Measurements from ENCODE around the gene DPP4. TPM values are rescaled to one million over a fixed set of nuclear protein-coding genes. Genes with fewer than 3 reads are reported as not detected.

DPP4 gene
- polyA plus RNA-seq, 1 donor from 2014 or later = not detected

DNA sequence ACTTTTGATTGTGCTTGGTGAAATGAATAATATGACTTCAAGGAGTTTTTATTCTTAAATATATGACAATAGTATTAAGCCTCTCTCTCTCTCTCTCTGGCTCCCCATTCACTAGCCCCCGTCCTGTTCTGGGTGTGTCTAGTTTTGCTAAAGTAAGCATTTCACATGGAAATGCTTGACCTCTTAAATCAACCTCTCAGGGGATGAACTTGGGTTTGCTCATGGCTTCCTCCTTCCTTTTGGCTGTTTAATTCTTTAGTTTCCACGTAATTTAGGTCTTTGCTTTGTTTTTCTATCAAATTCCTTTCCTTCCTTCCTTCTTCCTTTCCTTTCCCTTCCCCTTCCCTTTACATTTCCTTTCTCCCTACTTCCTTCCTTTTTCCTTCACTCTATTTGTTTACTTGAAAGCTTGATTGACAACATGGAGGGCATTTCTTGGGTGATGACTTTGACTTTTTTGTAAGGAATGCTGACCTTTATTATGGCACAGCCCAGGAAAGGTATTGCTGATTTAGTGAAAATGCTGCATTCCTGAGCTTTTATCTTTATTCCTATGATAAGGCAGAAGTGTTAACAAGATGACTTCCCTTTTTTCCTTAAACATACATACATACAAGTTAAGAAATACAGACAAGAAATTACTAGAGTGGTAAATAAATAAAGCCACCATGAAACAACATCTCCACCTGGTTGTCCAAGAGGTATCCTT, 3.6 kb downstream of the DPP4 start:
- Histone ChIP-seq H3K9me3 (ENCODE audit: low read length) (no peaks in the 10 kb centered on the region), H3K4me2 (ENCODE audit: low read length) (no peak overlapping the region), H3K9ac (ENCODE audit: low read length) (no peak overlapping the region), H3K4me3 (ENCODE audit: low read length) (no peak overlapping the region), H3K27ac (ENCODE audit: low read length) (no peak overlapping the region), H3F3A (ENCODE audit: insufficient read depth, low read length, poor library complexity, severe bottlenecking) (no peaks in the 10 kb centered on the region), H3K9me2 (ENCODE audit: insufficient read depth, low read length) (no peaks in the 10 kb centered on the region), H4K20me1 (ENCODE audit: insufficient read depth) (no peaks in the 10 kb centered on the region), H3K27me3 (ENCODE audit: insufficient read depth, low read depth, low read length) (peaks cover 30% of the 10 kb centered on the region), H3K36me3 (ENCODE audit: insufficient read depth, low read length) (no peaks in the 10 kb centered on the region), H2AFZ (ENCODE audit: low read depth, low read length) (no peak overlapping the region), H3K79me2 (replicated peaks; ENCODE audit: insufficient read depth, low read length) (no peaks in the 10 kb centered on the region)
- TF ChIP-seq, protein P1, sequence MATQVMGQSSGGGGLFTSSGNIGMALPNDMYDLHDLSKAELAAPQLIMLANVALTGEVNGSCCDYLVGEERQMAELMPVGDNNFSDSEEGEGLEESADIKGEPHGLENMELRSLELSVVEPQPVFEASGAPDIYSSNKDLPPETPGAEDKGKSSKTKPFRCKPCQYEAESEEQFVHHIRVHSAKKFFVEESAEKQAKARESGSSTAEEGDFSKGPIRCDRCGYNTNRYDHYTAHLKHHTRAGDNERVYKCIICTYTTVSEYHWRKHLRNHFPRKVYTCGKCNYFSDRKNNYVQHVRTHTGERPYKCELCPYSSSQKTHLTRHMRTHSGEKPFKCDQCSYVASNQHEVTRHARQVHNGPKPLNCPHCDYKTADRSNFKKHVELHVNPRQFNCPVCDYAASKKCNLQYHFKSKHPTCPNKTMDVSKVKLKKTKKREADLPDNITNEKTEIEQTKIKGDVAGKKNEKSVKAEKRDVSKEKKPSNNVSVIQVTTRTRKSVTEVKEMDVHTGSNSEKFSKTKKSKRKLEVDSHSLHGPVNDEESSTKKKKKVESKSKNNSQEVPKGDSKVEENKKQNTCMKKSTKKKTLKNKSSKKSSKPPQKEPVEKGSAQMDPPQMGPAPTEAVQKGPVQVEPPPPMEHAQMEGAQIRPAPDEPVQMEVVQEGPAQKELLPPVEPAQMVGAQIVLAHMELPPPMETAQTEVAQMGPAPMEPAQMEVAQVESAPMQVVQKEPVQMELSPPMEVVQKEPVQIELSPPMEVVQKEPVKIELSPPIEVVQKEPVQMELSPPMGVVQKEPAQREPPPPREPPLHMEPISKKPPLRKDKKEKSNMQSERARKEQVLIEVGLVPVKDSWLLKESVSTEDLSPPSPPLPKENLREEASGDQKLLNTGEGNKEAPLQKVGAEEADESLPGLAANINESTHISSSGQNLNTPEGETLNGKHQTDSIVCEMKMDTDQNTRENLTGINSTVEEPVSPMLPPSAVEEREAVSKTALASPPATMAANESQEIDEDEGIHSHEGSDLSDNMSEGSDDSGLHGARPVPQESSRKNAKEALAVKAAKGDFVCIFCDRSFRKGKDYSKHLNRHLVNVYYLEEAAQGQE (IDR thresholded peaks at IDR 0.05; ENCODE audit: borderline replicate concordance) = no peak
- TF ChIP-seq EZH2 (IDR thresholded peaks at IDR 0.05; ENCODE audit: borderline replicate concordance, insufficient read depth, low read length, poor library complexity, severe bottlenecking) = no peak
- TF ChIP-seq EP300 (conservative IDR thresholded peaks at IDR 0.05; ENCODE audit: poor library complexity, severe bottlenecking) = no peak
- no peak for TF ChIP-seq POLR2AphosphoS5 (IDR thresholded peaks at IDR 0.05)
- TF ChIP-seq RAD21 (conservative IDR thresholded peaks at IDR 0.05) = no peak
- no peak for TF ChIP-seq SMC3 (conservative IDR thresholded peaks at IDR 0.05; ENCODE audit: poor library complexity)
- no peak for TF ChIP-seq MXI1 (conservative IDR thresholded peaks at IDR 0.05; ENCODE audit: poor library complexity, severe bottlenecking)
- TF ChIP-seq, protein P2, sequence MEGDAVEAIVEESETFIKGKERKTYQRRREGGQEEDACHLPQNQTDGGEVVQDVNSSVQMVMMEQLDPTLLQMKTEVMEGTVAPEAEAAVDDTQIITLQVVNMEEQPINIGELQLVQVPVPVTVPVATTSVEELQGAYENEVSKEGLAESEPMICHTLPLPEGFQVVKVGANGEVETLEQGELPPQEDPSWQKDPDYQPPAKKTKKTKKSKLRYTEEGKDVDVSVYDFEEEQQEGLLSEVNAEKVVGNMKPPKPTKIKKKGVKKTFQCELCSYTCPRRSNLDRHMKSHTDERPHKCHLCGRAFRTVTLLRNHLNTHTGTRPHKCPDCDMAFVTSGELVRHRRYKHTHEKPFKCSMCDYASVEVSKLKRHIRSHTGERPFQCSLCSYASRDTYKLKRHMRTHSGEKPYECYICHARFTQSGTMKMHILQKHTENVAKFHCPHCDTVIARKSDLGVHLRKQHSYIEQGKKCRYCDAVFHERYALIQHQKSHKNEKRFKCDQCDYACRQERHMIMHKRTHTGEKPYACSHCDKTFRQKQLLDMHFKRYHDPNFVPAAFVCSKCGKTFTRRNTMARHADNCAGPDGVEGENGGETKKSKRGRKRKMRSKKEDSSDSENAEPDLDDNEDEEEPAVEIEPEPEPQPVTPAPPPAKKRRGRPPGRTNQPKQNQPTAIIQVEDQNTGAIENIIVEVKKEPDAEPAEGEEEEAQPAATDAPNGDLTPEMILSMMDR (IDR thresholded peaks at IDR 0.05; ENCODE audit: poor library complexity, severe bottlenecking) = no peak
- TF ChIP-seq TAF1 (IDR thresholded peaks at IDR 0.05; ENCODE audit: low read depth) = no peak

DNA sequence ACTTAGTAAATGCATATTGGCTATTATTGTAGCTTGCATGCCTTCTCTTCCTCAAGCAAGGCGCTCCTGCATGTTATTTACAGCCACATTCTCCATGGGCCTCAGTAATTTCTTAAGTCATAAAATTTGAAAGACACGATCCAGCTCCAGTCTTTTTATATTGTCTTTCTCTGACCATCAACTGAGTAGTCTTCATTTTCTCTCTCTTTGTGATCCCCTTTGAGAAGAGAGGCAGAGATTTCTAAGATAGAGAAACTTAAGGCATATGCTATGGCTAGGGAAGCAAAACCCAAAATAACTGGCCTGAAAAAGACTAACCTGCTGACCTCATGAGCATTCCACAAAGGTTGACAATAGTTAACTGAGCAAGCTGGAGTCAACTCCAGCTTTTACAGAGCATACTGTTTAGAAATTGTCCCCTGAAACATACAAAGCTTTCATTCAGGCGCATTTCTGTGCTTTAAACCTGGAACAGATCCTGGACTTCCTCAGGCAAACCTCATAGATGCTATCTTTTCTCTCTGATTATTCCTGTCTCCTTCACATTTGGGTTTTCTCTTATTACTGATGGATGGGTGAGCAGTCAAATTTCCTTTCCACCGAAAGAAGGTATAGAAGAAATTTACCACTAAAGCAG, 4.6 kb downstream of the DPP4 start:
- Histone ChIP-seq H3K27ac (ENCODE audit: low read length) (no peak overlapping the region), H3K27me3 (ENCODE audit: insufficient read depth, low read depth, low read length) (peaks cover 22% of the 10 kb centered on the region), H3K9ac (ENCODE audit: low read length) (no peak overlapping the region), H3K4me3 (ENCODE audit: low read length) (no peak overlapping the region), H3K9me2 (ENCODE audit: insufficient read depth, low read length) (no peaks in the 10 kb centered on the region), H3F3A (ENCODE audit: insufficient read depth, low read length, poor library complexity, severe bottlenecking) (no peaks in the 10 kb centered on the region), H3K9me3 (ENCODE audit: low read length) (no peaks in the 10 kb centered on the region), H3K4me2 (ENCODE audit: low read length) (no peak overlapping the region), H3K36me3 (ENCODE audit: insufficient read depth, low read length) (no peaks in the 10 kb centered on the region), H4K20me1 (ENCODE audit: insufficient read depth) (no peaks in the 10 kb centered on the region), H2AFZ (ENCODE audit: low read depth, low read length) (no peak overlapping the region), H3K79me2 (replicated peaks; ENCODE audit: insufficient read depth, low read length) (no peaks in the 10 kb centered on the region)
- TF ChIP-seq TAF1 (IDR thresholded peaks at IDR 0.05; ENCODE audit: low read depth) (no peak), RAD21 (conservative IDR thresholded peaks at IDR 0.05) (no peak), EZH2 (IDR thresholded peaks at IDR 0.05; ENCODE audit: borderline replicate concordance, insufficient read depth, low read length, poor library complexity, severe bottlenecking) (no peak), EP300 (conservative IDR thresholded peaks at IDR 0.05; ENCODE audit: poor library complexity, severe bottlenecking) (no peak), POLR2AphosphoS5 (IDR thresholded peaks at IDR 0.05) (no peak), MXI1 (conservative IDR thresholded peaks at IDR 0.05; ENCODE audit: poor library complexity, severe bottlenecking) (no peak), SMC3 (conservative IDR thresholded peaks at IDR 0.05; ENCODE audit: poor library complexity) (no peak)
- TF ChIP-seq, protein P1 (IDR thresholded peaks at IDR 0.05; ENCODE audit: borderline replicate concordance) = no peak
- TF ChIP-seq, protein P2 (IDR thresholded peaks at IDR 0.05; ENCODE audit: poor library complexity, severe bottlenecking) = no peak

Measured in neural cell (in vitro differentiated cells).